AG08395 (cell line): ENCODE data around the gene F2R.
A peak's percentile ranks its signal among the peaks of the same experiment; 100 is the strongest.
"Not testable (repeated sequence)": the region's sequence is repeated elsewhere in the genome, so short reads cannot be mapped to it uniquely, and the experiment has no call there.

ENCODE experiments used
- DNase-seq: peaks from one replicate; pipeline ENCODE4 v3.0.0; 2012; ENCODE audit warnings: mixed read lengths, low spot score

F2R gene

DNA sequence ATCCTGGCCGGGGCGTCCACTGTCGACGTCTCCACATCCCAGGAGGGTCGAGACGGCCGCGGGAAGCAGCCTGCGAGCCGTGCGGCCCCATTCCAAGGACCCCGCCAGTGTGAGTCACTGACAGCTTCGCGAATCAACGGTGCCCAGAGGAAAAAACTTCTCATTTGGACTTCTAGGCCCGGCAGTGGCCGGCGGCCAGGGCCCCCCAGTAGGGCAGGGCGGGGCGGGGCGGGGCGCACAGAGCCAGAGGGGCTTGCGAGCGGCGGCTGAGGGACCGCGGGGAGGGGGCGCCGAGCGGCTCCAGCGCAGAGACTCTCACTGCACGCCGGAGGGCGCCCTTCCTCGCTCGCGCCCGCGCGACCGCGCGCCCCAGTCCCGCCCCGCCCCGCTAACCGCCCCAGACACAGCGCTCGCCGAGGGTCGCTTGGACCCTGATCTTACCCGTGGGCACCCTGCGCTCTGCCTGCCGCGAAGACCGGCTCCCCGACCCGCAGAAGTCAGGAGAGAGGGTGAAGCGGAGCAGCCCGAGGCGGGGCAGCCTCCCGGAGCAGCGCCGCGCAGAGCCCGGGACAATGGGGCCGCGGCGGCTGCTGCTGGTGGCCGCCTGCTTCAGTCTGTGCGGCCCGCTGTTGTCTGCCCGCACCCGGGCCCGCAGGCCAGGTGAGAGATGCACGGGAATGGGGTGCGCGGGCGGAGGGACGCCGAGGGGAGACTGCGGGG is at the start of gene F2R:
Gene F2R, plus strand, starts transcription at position 391 of the 720 bp plus-strand sequence. Its CDS starts 182 bp downstream, at position 573.
- peak; percentile 36 for DNase-seq

DNA sequence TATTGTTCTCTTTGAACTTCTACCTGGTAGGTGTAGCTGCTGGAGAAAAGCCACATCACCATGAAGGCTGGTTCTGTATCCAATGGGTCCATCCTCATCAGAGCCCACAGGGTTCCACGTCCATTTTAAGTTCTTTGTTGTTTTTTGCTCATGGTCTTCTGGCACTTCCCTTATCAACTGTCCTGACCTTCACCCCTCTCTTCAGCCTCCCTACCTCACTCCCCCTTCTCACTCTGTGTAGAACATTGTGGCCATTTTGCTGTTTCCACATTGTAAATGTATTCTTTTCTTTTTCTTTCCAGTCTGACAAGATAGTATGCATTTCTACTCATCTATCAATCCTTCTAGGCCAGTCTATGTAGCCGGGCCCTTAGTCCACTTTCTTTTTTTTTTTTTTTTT is 48.4 kb upstream of the F2R start:
- no peak for DNase-seq

DNA sequence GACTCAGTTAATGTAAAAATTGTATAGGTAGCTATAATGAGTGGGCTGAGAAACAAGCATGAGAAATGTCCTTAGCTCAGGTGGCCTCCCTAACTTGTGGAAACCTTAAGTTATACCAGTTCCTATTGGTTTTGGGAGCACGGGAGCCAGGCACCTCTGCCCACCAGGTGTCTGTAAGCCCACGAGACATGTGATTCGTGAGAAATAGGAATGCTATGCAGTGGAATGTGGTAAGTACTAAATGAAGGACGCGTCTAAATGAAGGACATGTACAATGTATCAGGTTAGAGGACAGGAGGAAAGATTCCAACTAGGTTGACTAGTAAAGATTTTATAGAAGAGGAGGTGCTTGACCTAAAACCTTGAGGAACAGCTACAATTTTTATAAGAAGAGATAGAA is 46.7 kb upstream of the F2R start:
- no peak for DNase-seq

DNA sequence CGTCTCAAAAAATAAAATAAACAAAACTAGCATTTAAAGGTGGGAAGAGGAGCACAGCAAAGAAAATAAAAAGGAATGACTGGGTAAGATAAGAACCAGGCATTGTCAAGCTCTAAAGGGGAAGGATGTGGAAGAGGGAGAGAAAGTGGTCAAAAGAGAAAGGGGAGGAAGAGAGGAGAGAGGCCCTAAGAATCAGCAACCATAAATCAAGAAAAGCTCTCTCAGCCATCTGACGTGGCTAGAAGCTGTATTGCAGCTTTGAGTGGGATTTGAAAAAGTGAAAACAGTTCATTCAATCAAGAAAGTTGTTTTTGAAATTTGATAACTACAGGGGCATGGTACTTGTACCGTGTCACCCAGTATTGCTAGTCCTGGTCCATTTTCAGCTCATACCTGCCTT is 45.4 kb upstream of the F2R start:
- no peak for DNase-seq

DNA sequence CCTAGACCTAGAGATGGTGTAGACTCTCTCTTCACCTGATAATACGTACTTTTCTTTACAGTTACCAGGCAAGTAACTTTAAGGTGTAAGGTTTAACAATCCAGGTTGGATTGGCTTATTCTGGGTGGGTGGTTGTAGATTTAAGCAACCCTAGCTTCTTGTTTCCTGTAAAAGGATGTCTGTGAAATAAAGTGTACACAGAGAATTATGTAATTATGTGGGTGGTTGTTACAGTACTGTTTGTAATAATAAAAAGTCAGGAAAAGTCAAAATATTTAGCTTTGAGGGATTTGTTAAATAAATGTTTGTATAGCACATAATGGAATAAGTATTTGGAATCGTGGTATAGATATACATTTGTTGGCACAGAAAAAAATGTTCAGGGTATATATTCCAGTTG is 43.7 kb upstream of the F2R start:
- no peak for DNase-seq

DNA sequence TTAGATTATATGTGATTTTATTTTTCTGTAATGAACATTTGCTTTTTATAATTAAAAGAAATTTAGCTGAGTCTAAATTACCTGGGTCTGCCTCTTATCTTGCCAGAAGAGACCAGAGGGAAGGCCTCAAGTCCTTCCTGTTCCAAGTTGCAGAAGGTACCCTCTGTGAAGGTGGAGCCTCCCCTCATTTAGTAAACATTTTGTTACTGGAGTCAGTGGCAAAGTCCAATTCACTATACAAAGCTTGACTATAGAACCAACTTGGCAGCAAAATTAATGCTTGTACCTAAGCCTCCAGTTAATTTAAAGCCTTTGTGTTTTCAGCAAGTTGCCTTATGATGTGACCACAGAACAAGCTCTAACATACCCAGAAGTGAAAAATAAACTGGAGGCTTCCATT is 42.8 kb upstream of the F2R start:
- DNase-seq = no peak

DNA sequence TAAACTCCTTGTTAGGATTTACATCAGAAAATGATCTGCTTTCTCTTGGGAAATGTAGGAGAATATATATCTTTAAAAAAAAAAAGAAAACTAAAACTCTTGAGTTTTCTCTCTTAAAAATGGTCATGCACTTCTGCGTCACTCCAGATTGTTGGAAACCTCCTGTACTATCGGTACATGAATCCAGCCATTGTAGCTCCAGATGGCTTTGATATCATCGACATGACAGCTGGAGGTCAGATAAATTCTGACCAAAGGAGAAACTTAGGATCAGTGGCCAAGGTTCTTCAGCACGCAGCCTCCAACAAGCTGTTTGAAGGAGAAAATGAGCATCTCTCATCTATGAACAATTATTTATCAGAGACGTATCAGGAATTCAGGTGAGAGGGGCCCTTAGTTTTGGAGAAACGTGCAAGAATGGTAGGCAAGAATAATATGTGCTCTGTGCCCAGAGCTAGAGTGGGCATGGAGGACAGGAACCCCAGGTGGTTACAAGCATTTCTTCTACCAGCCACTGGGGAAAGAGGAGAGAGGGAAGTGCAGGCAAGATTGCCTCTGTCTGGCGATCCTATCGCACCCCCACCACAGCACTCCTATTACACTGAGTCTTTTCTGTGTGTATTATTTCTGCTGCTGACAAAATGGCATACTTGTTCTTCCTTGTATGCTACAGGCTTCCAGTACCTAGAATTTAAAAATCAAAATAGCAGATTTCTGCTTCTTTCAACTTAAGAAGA is 41.4 kb upstream of the F2R start:
- DNase-seq = no peak

DNA sequence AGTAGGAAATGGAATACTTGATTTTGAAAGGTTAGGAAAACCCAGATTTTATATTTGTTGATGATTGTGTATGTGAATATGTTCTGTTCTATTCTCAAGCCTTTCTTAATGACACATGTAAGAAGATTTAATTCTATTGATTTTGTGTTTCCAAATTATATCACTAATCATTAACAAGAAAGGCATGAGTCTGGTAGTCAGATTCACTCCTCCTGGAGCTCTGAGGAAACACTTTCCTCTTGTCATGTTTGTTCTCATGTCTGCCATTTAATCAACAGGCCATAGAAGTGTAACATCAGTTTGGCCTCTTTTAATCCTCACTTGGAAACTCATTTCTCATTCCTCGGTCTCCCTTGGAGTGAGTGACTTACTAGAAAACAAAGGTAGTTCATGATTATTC is 40.6 kb upstream of the F2R start:
- no peak for DNase-seq

DNA sequence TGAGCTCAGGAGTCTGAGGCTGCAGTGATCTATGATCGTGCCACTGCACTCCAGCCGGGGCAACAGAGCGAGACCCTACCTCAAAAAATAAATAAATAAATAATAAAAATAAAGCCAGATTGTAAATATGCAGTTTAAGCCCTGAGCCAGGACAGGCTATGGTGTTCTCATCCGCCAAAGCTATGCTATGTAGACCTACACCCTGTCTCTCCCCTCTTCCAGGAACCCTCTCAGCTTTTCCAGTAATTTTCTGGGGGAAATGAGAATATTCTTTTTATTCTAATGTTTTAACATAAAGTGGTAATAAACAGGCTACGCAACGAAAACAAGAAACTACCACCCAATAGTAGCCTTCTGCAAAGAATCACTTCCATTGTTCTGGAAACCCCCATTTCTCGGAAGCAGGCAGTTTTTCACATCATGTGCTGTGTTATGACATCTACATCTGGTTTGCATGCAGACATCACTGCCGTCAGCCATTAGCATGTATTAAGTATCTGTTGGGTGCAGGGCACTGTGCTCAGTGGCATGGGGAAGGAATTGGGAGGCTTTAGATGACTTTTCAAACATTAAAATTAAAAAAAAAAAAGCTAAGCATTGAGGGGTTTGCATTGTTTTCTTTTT is 38.0 kb upstream of the F2R start:
- DNase-seq = no peak

DNA sequence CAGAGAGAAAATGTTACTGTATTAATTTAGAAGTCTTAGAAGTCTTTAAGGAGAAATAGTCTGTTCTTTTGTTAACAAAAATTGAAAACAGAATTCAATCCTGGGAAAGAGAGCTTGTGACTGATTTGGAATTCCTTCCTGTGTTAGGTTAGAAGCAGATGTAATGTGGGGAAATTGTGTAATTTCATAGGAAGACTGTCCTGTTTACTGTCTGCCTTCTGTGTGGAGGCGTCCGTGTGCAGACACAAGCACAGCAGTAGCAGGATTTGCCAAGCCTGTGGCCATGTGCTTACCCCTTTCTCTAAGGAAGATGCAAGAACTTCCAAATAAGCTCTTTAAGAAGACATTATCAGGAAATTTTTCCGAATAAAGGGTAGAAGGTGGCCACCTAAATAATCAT is 36.7 kb upstream of the F2R start:
- no peak for DNase-seq

DNA sequence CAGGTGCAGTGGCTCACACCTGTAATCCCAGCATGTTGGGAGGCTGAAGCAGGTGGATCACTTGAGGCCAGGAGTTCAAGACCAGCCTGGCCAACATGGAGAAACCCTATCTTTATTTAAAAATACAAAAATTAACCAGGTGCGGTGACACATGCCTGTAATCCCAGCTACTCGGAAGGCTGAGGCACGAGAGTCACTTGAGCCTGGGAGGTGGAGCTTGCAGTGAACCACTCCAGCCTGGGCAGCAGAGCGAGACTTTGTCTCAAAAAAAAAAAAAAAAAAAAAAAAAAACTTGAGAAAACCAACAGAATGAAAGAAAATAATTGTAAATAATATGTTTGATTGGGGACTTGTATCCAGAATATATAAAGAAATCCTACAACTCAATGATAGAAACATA is 35.1 kb upstream of the F2R start:
- DNase-seq = not testable (repeated sequence)

DNA sequence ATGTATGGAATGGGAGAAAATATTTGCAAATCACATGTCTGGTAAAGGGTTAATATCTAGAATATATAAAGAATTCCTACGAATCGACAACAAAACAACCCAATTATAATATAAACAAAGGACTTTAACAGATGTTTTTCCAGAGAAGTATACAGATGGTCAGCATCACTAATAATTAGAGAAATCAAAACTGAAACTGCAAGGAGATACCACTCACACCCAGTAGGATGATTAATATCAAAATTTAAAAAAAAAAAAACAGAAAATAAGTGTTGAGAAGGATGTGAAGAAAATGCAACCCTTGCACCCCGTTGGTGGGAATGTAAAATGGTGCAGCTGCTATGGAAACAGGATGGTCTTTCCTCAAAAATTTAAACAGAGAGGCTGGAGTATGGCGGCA is 34.6 kb upstream of the F2R start:
- DNase-seq = no peak

DNA sequence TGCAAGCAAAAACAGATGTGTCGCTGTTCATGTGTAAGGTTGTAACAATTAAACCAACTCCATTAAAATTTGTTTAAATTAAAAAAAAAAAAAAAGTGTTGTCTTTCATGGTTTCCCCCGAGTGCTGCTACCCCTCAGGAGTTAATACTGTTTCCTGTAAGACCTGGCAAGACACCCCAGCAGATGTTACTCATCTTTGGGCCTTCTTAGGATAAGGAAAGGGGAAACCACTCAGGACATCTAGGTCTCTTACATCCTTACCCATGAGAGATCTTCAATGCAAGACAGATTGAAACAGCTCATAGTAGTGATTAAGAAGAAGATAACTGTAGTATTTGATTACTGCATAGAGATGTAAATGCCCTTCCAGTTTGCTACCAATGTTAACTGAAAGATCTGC is 33.5 kb upstream of the F2R start:
- DNase-seq = no peak

DNA sequence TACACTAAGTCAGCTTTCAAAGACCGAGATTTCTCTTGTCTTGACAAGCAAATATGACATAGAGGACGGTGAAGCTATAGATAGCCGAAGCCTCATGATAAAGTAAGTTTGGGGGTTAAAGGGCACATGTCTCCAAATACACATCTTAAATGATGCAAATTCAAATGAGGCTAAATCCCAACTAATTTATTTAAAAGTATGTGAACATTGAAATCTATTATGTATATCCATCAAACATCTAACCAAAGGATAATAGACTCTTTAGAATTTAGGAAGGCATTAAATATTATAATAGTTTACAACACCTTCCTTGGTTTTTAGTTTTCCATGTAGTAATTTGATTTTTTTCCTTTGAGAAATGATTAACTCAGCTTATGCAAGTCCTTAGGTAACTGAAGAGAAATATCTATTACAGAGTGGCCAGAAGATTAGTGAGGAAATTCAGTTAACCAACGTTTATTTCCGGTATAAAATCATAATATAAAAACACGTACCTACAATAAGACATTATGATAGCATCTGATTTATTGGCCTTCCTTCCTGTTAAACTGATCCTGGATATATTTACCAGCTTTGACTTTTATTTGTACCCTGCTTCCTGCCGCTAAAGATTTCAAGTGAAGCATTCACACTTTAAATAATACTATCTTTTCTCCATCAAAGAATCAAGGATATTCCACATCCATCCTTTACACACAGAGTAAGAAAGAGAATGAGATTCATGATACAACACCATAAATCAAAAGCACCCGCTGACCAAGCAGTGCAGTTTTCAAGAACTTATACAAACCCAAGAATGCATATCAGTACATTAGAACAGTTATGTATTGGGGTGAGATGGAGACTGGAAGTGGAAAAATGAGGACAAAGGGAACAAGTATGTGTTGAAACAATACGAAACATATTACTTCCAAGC is 31.9 kb upstream of the F2R start:
- no peak for DNase-seq

DNA sequence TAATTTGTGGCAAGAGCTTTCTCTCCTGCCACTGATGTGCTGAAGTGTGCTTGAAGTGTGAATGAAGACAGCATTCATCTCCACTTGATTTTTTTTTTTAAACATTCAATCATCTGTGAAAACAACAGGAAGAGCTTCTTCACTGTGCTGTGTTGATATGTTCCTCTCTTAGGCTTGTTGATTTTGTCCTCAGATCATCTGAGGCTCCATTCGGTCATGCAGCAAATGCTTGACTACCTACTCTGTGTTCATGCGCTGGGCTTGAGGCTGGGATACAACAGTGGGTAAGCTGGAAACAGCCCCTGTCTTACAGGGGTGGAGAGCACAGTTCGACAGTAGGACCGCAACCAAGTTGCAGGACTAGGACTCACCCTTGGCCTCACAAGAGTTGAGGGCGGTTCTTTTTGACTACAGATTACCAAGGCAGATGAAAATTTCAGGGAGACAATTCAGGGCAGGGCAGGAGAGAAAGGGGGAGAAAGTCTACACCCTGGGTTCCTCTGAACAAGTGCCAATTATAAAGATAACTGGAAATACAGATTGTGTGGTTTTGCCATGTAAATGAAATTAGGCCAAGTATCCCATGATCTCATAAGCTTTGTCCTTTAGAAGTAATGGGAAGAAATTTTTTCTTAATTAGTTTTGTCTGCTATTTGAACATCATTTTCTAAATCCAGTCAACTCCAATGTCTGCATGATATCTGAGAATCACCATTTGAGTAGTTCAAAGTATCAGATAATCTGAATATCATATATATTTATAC is 31.0 kb upstream of the F2R start:
- no peak for DNase-seq

DNA sequence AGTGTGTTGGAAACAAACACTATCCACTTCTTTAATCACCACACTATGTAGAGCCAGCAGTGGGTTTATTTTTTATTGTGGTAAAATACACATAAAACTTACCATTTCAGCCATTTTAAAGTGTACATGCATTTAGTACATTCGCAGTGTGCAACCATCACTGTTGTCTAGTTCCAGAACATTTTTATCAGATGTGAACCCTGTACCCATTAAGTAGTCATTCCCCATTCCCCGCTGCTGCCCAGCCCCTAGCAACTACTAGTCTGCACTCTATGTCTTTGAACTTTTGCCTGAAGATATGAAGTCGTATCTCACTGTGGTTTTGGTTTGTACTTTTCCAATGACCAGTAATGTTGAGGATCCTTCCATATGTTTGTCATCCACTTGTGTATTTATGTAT is 30.2 kb upstream of the F2R start:
- DNase-seq = no peak

DNA sequence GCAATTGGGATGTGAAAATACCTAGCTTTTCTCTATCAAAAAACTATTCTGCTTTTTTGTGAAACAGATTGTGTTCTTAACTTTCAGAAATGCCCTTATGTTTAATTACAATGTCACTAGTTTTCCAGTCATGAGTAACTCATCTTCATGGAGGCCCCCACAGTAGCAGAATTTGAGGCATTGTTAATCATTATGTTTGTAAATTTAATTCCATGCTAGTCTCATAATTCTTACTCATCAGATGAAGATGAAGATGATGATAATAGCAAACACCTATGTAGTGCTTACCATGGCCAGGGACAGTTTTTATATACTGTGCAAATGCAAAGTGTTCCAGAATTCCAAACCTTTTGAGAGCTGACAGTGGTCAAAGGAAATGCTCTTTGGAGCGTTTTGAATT is 27.7 kb upstream of the F2R start:
- no peak for DNase-seq

DNA sequence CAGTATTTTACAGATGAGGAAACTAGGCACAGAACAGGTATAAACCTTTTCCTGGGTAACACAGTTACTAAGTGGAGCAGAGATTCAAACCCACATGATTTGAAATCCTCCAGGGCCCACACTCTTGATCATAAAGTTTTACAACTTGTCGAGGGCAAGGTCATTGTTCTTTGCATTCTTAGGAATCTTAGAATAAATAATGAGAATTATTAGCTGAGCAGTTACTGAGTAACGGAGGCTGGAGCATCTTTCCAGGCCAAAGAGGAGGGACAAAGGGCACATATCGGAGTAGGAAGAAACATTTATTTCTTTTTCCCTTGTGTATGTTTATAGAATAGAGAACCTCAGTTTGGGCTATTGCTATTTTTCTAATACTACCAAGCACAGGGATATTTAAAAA is 27.1 kb upstream of the F2R start:
- no peak for DNase-seq

DNA sequence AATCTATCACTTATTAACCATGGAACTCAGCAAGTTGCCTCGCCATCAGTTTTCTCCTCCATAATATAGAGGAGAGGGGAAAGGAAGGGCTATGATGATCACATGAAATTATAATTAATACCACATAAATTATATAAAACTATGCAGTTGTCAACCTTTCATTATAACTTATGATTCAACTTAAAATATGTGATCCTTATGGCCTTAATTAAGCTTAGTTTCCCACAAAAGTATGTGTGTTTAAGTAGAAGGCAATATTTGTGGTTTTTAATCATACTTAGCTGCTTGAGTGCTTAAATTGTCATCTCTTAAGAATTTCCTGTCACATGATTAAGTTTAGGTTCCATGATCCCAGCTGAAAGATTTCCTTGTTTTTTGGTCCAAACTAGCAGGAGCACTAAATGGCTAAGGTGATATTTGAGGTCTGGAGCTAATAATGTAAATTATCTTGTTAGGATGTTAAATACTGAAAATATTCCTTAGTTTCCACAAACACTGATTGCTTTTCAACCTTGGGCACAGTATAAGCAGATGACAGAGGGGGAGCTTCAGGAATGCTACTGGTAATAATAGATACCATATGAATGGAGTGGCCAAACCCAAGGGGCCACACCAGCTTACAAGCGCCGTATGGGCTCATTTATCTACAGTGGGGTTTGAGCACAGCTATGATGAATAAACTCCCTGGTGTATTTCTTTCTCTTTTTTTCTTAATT is 26.4 kb upstream of the F2R start:
- peak; percentile 73 for DNase-seq

DNA sequence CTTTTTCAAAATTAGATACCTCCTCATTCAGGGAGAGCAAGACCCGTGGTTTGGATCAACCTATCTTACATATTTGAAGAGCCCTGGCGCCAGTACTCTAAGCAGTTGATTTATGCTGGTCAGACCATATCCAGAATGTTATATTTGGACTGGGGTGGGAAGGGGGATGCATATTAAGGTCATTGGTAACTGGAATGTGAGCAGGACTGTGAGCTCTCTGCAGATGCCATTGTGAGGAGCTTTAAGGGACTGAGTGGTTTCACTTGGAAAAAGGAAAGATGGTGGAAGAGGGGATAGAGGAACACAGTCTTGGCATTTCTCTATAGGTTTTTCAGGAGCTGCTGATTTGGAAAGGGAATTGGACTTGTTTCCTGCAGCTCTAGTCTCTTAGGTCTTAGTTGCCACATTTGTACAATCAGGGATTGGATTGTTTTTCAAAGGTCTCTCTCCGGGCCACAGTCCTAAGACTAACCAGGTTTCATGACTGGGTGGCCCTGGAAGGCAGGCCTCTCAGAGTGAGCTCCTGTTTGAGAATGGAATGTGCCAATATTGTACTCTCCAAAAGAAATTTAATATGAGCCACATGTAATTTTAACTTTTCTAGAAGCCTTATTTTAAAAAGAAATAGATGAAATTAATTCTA is 25.8 kb upstream of the F2R start:
- DNase-seq = no peak
